Endothelial cell of umbilical vein (primary cell): ENCODE measurements around the gene GSG1L. TPM values are rescaled to one million over a fixed set of nuclear protein-coding genes. Genes with fewer than 3 reads are reported as not detected.

Experiments
- BruUV-seq: library from RNA; stranded (reverse); fragments of 400-500 nt; replicated peaks from 2 replicates; lab custom pipeline; 2021; lab: Mats Ljungman, UMichigan
- CTCF ChIA-PET: fragments of 300-600, 350-600 bp; sonication (Branson Sonifier 250); formaldehyde crosslinking; loops from one replicate; lab custom pipeline; 2021; ENCODE audit warnings: antibody characterized with exemption, inconsistent platforms; lab: Charles Lee
- POLR2A ChIA-PET: fragments of 300-600, 350-600 bp; sonication (Branson Sonifier 250); formaldehyde crosslinking; loops from one replicate; lab custom pipeline; 2021; ENCODE audit warnings: antibody characterized with exemption, inconsistent platforms; lab: Charles Lee
- DNase-seq: peaks from one replicate; pipeline ENCODE4 v3.0.0-alpha.2; 2011; ENCODE audit warnings: low read depth, low spot score
- FAIRE-seq: peaks from 2 replicates; lab custom pipeline; 2011; peaks lifted over from hg19 to GRCh38; lab: Jason Lieb, UNC
- H2AFZ ChIP-seq: 2 replicates; pipeline ENCODE4 v1.6.0; 2012; ENCODE audit warnings: low read depth, low read length, control low read depth, inconsistent platforms
- H3K27ac ChIP-seq: 2 replicates; pipeline ENCODE4 v1.5.1; 2011; ENCODE audit warnings: low read depth, mild to moderate bottlenecking, control low read depth, low read length, moderate library complexity; ENCODE audit not compliant: insufficient read depth
- H3K27me3 ChIP-seq, 2 experiments: 2 replicates each; pipeline versions ENCODE4 v1.6.0 to v1.6.1; 2011; ENCODE audit warnings: low read length in 2 of 2, mixed read lengths in 1 of 2; ENCODE audit not compliant: control insufficient read depth in 2 of 2, insufficient read depth in 2 of 2
- H3K36me3 ChIP-seq, 2 experiments: 2 replicates in 1 of 2; 3 replicates in 1 of 2; pipeline ENCODE4 v1.5.1; 2011; ENCODE audit warnings: low read length in 2 of 2, mild to moderate bottlenecking in 1 of 2, moderate library complexity in 1 of 2; ENCODE audit not compliant: control insufficient read depth in 2 of 2, insufficient read depth in 2 of 2; ENCODE audit errors: extremely low read depth in 1 of 2
- H3K4me1 ChIP-seq: 3 replicates; pipeline ENCODE4 v1.5.1; 2011; ENCODE audit warnings: mild to moderate bottlenecking, low read length; ENCODE audit not compliant: control insufficient read depth, insufficient read depth; ENCODE audit errors: extremely low read depth
- H3K4me2 ChIP-seq: 2 replicates; pipeline ENCODE4 v1.6.1; 2011; ENCODE audit warnings: low read length, control low read depth, mixed read lengths; ENCODE audit not compliant: insufficient read depth
- H3K4me3 ChIP-seq, 3 experiments: fragments of 200-600 bp in 1 of 3; sonication (generic), shearing (Covaris generic) in 1 of 3; replicated peaks in 1 of 3; 2 replicates each; pipeline ENCODE4 v1.5.1; 2011 to 2016; ENCODE audit warnings: control low read depth in 3 of 3, low read length in 3 of 3, mild to moderate bottlenecking in 2 of 3, inconsistent platforms in 1 of 3, low read depth in 1 of 3, moderate library complexity in 1 of 3; ENCODE audit not compliant: insufficient read depth in 1 of 3
- H3K79me2 ChIP-seq: 2 replicates; pipeline ENCODE4 v1.6.0; 2012; ENCODE audit warnings: low read length, inconsistent platforms; ENCODE audit not compliant: control insufficient read depth, insufficient read depth
- H3K9ac ChIP-seq: replicated peaks from 2 replicates; pipeline ENCODE3; 2011; ENCODE audit warnings: low read length, control low read depth; ENCODE audit not compliant: insufficient read depth; ENCODE audit errors: extremely low read depth
- H3K9me1 ChIP-seq: replicated peaks from 3 replicates; pipeline ENCODE4 v1.6.0; 2011; ENCODE audit warnings: mild to moderate bottlenecking, low read length; ENCODE audit not compliant: control insufficient read depth, insufficient read depth; ENCODE audit errors: extremely low read depth
- H3K9me3 ChIP-seq: replicated peaks from 2 replicates; pipeline ENCODE4 v1.5.1; 2012; ENCODE audit warnings: low read length, inconsistent platforms; ENCODE audit not compliant: control insufficient read depth, insufficient read depth
- H4K20me1 ChIP-seq: replicated peaks from 2 replicates; pipeline ENCODE3; 2011; ENCODE audit warnings: mild to moderate bottlenecking, low read length; ENCODE audit not compliant: control insufficient read depth, insufficient read depth; ENCODE audit errors: extremely low read depth
- CTCF ChIP-seq, 2 donors: IDR thresholded peaks; 1 replicate in 1 of 2; 2 replicates in 1 of 2; pipeline ENCODE4 v1.5.1; 2011; ENCODE audit warnings: low read length in 2 of 2, mild to moderate bottlenecking in 2 of 2, moderate library complexity in 2 of 2, control low read depth in 1 of 2, inconsistent platforms in 1 of 2, low read depth in 1 of 2; ENCODE audit not compliant: insufficient read depth in 1 of 2; ENCODE audit errors: extremely low read depth in 1 of 2
- EZH2 ChIP-seq: IDR thresholded peaks from 2 replicates; pipeline ENCODE4 v1.6.1; 2012; ENCODE audit warnings: borderline replicate concordance, low read depth, mild to moderate bottlenecking, moderate library complexity, low read length, inconsistent platforms; ENCODE audit not compliant: severe bottlenecking
- FOS ChIP-seq: IDR thresholded peaks from 2 replicates; pipeline ENCODE4 v1.6.1; 2011; ENCODE audit warnings: mild to moderate bottlenecking, low read length, moderate library complexity, borderline replicate concordance; ENCODE audit not compliant: insufficient read depth
- GATA2 ChIP-seq: IDR thresholded peaks from 2 replicates; pipeline ENCODE4 v1.7.0; 2011; ENCODE audit warnings: low read depth, mild to moderate bottlenecking, moderate library complexity, mixed read lengths, low read length; ENCODE audit not compliant: insufficient read length, insufficient read depth
- JUN ChIP-seq: IDR thresholded peaks from 2 replicates; pipeline ENCODE4 v1.6.1; 2011; ENCODE audit warnings: borderline replicate concordance, low read depth; ENCODE audit not compliant: insufficient read length, insufficient read depth
- MAX ChIP-seq: IDR thresholded peaks from 2 replicates; pipeline ENCODE4 v1.6.1; 2011; ENCODE audit not compliant: insufficient read depth, insufficient read length
- MYC ChIP-seq: IDR thresholded peaks from one replicate; pipeline ENCODE4 v1.6.1; 2011; ENCODE audit warnings: mild to moderate bottlenecking, low read depth, low read length
- POLR2A ChIP-seq: IDR thresholded peaks from 2 replicates; pipeline ENCODE4 v1.6.1; 2012; ENCODE audit warnings: low read depth, mild to moderate bottlenecking, control low read depth, low read length
- POLR2AphosphoS5 ChIP-seq: IDR thresholded peaks from 2 replicates; pipeline ENCODE4 v1.6.1; 2012; ENCODE audit warnings: low read depth, mild to moderate bottlenecking, control low read depth, low read length, moderate library complexity; ENCODE audit not compliant: insufficient read depth
- dilution Hi-C: fragments of 300-500 bp; cut with MboI; formaldehyde crosslinking; loops from one replicate; pipeline ENCODE4 v1.15.0; 2019; ENCODE audit warnings: low sequenced_read_pairs; ENCODE audit not compliant: extremely low pct_ligation_motif_present
- intact Hi-C: fragments of 100-400 bp; cut with micrococcal nuclease; formaldehyde crosslinking; loops from one replicate; pipeline ENCODE4 v1.10.0; 2022
- polyA plus RNA-seq, 4 experiments: library from polyadenylated mRNA; depleted of rRNA in 3 of 4; stranded (reverse) in 3 of 4; unstranded in 1 of 4; fragments of >200 nt; gene quantifications; 2 replicates each; pipeline versions ENCODE4 v1.2.1 to v1.2.3, GENCODE V29; 2011 to 2012; ENCODE audit warnings: missing spikeins in 1 of 4
- total RNA-seq: library from RNA; stranded (reverse); gene quantifications from 2 replicates; pipeline ENCODE4 v1.2.3, GENCODE V29; 2021

The GSG1L gene
- total and polyA plus RNA-seq, 2 donors (not counting 3 experiments of a cell fraction or from before 2014, with no cell fraction given) = 0.06 TPM; not detected in 1

- Histone ChIP-seq H3K9me1 (no peaks in the 10 kb centered on the region), H3K4me1 (no peaks in the 10 kb centered on the region), H3K9ac (no peak overlapping the region), H3K9me3 (no peaks in the 10 kb centered on the region), H2AFZ (no peak overlapping the region), H3K4me2 (no peak overlapping the region), H4K20me1 (no peaks in the 10 kb centered on the region), H3K36me3 (no peaks in the 10 kb centered on the region), H3K4me3 (no peak overlapping the region), H3K79me2 (no peaks in the 10 kb centered on the region), H3K27me3 (no peaks in the 10 kb centered on the region), H3K27ac (no peak overlapping the region)
- TF ChIP-seq JUN (no peak), FOS (no peak), MAX (no peak), MYC (no peak), CTCF (IDR thresholded peaks at IDR 0.05; ENCODE audit: extremely low read depth in 1 of 2, insufficient read depth in 1 of 2, low read depth in 1 of 2, low read length in 2 of 2) (no peak), POLR2A (no peak), POLR2AphosphoS5 (no peak), EZH2 (no peak), GATA2 (no peak)
- ChIA-PET POLR2A (no interaction called here), CTCF (no interaction called here)
- dilution Hi-C loops = no loop called here
- no TSS peak for BruUV-seq
- DNase-seq = no peak
- intact Hi-C loops = no loop called here
- no peak for FAIRE-seq
Observed at GRCh38 chr16:27907457-27907972, 156.0 kb downstream of the GSG1L start.
